HUES6 (cell line): Measurements from ENCODE around the gene RNU6-7.

Experiments used
- H3K27ac ChIP-seq: 2 replicates; pipeline ENCODE4 v1.7.0; 2013; ENCODE audit warnings: low read depth, mild to moderate bottlenecking, low read length, inconsistent platforms
- H3K27me3 ChIP-seq: 2 replicates; pipeline ENCODE4 v1.6.1; 2013; ENCODE audit warnings: low read length; ENCODE audit not compliant: control insufficient read depth, insufficient read depth
- H3K36me3 ChIP-seq: 2 replicates; pipeline ENCODE4 v1.6.1; 2013; ENCODE audit warnings: low read length; ENCODE audit not compliant: control insufficient read depth, insufficient read depth
- H3K4me1 ChIP-seq: 2 replicates; pipeline ENCODE4 v1.6.1; 2013; ENCODE audit warnings: low read length; ENCODE audit not compliant: control insufficient read depth, insufficient read depth
- H3K4me3 ChIP-seq: 2 replicates; pipeline ENCODE4 v1.5.1; 2013; ENCODE audit warnings: low read depth, low read length
- H3K9ac ChIP-seq: one replicate; pipeline ENCODE4 v1.6.1; 2013; ENCODE audit warnings: mild to moderate bottlenecking, low read length
- H3K9me3 ChIP-seq: 2 replicates; pipeline ENCODE4 v1.6.1; 2013; ENCODE audit warnings: low read depth, low read length; ENCODE audit not compliant: control insufficient read depth, insufficient read depth

Gene RNU6-7

DNA sequence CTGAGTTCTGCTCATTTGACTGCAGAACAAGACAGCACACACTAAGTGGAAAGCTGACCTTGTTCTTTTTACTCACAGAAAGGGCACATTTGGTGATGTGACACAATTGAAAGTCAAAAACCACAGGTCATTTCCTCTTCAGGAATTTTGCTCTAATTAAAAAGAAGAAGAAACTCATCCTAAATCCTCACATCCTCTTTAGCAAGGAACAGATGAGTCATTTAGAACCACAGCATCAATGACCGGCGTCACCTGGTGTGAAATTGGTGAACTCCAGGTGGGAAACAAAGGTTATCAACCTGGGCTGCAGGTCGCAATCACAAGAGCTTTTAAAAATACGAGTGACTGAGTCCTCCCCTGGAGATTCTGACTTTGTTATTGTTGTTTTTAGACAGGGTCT lies 4.1 kb downstream of the RNU6-7 start:
- Histone ChIP-seq H3K4me1 (peaks cover 4% of the 10 kb centered on the region; the same call in 1 of the 2 replicates), H3K27ac (no peak overlapping the region), H3K9me3 (no peaks in the 10 kb centered on the region), H3K9ac (no peak overlapping the region), H3K4me3 (no peak overlapping the region), H3K27me3 (no peaks in the 10 kb centered on the region), H3K36me3 (no peaks in the 10 kb centered on the region)

DNA sequence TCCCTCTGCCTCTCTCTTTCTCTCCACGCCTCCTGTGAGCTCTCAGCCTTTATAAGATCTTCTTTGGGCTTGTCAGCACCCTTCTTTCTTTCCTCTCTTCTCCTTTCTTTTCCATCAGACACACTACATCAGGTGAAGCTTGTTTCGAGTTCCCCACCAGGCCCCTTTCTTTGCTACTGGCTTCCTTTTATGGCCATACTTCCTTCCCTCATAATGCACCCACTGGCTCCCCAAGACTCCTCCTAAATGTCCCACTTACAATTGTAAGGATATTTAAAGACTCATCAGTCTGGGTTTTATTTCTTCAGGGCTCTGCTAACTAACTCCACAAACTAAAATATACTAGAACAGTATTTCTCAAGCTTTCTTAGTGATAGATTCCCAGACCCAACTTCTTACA lies 4.7 kb downstream of the RNU6-7 start:
- Histone ChIP-seq H3K27ac (no peak overlapping the region), H3K9ac (no peak overlapping the region), H3K9me3 (no peaks in the 10 kb centered on the region), H3K36me3 (no peaks in the 10 kb centered on the region), H3K27me3 (no peaks in the 10 kb centered on the region), H3K4me3 (no peak overlapping the region), H3K4me1 (peaks cover 4% of the 10 kb centered on the region; the same call in 1 of the 2 replicates)

DNA sequence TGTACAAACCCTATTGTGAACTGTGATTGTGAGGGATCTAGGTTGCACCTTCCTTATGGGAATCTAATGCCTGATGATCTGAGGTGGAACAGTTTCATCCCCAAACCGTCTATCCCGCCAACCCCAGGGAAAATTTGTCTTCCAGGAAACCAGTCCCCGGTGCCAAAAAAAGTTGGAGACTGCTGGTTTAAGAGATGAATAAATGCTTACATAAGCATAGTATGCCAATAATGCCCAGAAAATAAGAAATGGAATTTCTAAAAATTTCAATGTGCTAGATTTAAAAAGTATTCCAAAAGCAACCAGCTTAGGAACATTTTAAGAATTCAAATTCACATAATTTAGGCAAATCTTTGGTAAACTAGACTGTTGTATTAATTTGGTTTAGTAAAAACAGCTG lies 6.6 kb downstream of the RNU6-7 start:
- Histone ChIP-seq H3K4me3 (no peak overlapping the region), H3K36me3 (no peaks in the 10 kb centered on the region), H3K9me3 (no peaks in the 10 kb centered on the region), H3K9ac (no peak overlapping the region), H3K27ac (no peak overlapping the region), H3K27me3 (no peaks in the 10 kb centered on the region), H3K4me1 (peaks cover 4% of the 10 kb centered on the region; the same call in 1 of the 2 replicates)

DNA sequence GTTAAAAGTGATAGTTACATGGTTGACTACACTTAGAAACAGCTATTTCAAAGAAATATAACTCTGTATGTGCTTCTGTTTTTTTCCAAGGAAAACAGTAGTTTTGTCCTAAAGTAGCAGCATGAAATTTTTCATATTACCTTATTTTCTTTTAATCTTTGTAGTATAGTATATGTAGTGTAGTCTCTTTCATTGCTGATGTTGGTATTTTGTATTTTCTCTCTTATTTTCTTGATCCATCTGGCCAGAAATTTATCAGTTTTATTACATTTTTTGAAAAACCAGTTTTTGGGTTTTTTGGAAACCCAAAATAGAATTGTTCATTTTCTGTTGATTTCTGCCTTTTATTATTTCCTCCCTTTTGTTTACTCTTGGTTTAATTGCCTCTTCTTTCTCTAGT lies 7.6 kb downstream of the RNU6-7 start:
- Histone ChIP-seq H3K4me3 (no peak overlapping the region), H3K9me3 (no peaks in the 10 kb centered on the region), H3K36me3 (no peaks in the 10 kb centered on the region), H3K27ac (no peak overlapping the region), H3K4me1 (no peaks in the 10 kb centered on the region), H3K27me3 (no peaks in the 10 kb centered on the region), H3K9ac (no peak overlapping the region)

DNA sequence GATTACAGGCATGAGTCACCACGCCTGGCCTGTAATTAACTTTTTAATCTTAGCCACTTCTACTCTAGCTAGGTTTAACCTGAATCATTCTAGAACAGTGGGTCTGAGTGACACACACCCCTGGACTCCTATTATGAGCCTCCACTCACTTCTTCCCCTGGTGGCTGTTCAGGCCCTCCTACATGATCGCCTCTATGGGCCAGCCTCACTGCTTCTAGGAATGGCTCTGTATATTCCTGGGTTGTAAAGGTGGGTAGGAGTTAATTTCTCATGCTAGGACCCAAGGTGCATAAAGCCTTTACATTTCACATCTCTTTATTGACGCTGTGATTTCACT lies 9.2 kb downstream of the RNU6-7 start:
- no peaks in the 10 kb centered on the region for H3K36me3 ChIP-seq
- no peak overlapping the region for H3K9ac ChIP-seq
- H3K4me3 ChIP-seq = no peak overlapping the region
- H3K27ac ChIP-seq = no peak overlapping the region
- no peaks in the 10 kb centered on the region for H3K4me1 ChIP-seq
- H3K9me3 ChIP-seq = no peaks in the 10 kb centered on the region
- H3K27me3 ChIP-seq = no peaks in the 10 kb centered on the region

DNA sequence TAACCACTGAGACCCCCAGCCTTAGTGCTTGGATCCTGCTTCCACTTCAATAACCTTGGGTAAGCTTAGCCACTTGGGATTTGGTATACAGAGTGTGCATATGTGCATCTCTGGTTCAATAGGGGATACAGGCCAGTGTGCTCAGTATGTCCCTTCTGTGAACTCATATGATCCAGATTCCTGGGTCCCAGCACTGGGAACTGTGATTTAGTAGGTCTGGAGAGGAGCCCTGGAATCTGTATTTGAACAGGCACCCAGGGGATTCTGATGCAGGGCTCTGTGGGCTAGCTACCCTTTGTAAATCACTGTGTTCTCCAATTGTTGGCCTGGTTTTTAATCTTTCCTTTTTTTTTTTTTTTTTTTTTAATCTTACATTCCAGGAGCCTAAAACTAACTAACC lies 11.0 kb downstream of the RNU6-7 start:
- H3K36me3 ChIP-seq = no peaks in the 10 kb centered on the region
- no peaks in the 10 kb centered on the region for H3K9me3 ChIP-seq
- no peak overlapping the region for H3K4me3 ChIP-seq
- no peak overlapping the region for H3K27ac ChIP-seq
- no peak overlapping the region for H3K9ac ChIP-seq
- H3K4me1 ChIP-seq = no peaks in the 10 kb centered on the region
- no peaks in the 10 kb centered on the region for H3K27me3 ChIP-seq

DNA sequence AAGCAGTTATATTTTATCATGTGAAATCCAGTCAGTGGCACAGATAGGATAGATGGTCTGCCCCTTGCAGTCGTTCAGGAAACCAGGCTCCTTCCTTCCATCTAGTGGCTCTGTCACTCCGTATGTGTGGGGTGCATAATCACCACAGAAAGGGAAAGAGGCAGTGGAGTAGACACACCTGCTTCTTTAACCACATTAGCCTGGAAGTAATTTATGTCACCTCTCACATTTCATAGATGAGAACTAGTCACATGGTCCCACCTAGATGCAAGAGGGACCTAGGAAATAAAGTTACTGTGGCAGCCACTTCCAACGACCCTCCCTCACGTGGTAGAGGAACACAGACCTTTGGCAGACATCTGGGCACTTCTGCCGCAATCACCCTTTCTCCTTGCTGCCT lies 15.5 kb downstream of the RNU6-7 start:
- no peak overlapping the region for H3K9ac ChIP-seq
- H3K27ac ChIP-seq = no peak overlapping the region
- no peaks in the 10 kb centered on the region for H3K27me3 ChIP-seq
- no peak overlapping the region for H3K4me3 ChIP-seq
- H3K4me1 ChIP-seq = no peaks in the 10 kb centered on the region
- H3K9me3 ChIP-seq = no peaks in the 10 kb centered on the region
- no peaks in the 10 kb centered on the region for H3K36me3 ChIP-seq

DNA sequence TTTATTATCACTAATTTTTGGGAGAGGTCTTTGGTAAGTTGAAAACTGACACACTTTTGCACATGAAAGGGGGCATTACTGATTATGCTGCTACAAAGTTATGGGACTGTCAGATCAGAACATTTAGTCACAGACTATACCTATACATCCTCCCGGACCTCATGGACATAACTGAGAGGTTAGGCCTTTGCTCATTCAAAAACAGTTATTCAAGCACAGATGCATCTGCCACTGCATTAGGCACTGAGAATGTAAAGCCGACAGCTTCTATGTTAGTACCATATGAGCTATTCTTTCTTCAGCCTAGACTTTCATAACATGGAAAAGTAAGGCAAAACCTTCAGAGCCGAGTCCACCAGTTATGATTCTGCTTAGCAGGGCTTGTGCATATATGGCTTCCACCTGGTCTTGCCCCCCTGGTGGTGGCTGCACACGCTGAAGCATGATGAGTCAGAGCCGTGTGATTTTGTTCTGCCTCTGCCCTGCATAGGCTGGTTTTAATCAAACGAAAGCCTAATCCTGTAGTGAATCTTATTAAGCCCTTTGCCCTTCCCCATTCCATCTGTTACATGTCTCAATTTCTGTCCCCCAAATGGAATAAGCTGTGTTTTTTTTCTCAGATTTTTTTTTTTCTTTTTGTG lies 23.0 kb downstream of the RNU6-7 start:
- no peaks in the 10 kb centered on the region for H3K9me3 ChIP-seq
- H3K9ac ChIP-seq = no peak overlapping the region
- no peak overlapping the region for H3K27ac ChIP-seq
- H3K4me1 ChIP-seq = peaks cover 3% of the 10 kb centered on the region; the same call in 1 of the 2 replicates
- no peaks in the 10 kb centered on the region for H3K27me3 ChIP-seq
- H3K36me3 ChIP-seq = no peaks in the 10 kb centered on the region
- no peak overlapping the region for H3K4me3 ChIP-seq

DNA sequence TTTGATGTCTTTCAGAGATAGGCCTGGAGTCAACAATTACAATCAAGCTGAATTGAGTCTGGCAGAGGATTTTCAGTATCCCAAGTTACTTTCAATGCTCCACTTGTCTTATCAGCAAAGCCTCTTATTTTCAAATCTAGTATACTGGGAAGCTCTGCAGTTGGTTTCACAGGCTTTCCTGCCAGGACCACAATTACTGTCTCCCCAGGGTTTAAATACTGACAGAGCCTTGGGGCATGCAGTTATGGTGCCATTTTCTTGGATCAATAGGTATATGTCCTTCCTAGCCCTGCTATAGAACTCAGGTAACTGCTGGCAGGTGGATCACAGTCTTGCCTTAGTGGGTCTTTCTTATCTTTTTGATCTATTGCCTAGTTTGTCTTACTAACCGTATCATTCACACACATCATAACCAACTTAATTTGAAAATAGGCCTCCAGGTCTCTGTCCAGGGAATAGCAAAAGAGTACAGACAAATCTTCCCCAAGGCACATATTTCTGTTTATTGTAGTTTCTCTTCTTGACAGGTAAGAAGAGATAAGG lies 23.6 kb downstream of the RNU6-7 start:
- Histone ChIP-seq H3K36me3 (no peaks in the 10 kb centered on the region), H3K27ac (no peak overlapping the region), H3K27me3 (no peaks in the 10 kb centered on the region), H3K9me3 (no peaks in the 10 kb centered on the region), H3K4me3 (no peak overlapping the region), H3K9ac (no peak overlapping the region), H3K4me1 (peaks cover 3% of the 10 kb centered on the region; the same call in 1 of the 2 replicates)

DNA sequence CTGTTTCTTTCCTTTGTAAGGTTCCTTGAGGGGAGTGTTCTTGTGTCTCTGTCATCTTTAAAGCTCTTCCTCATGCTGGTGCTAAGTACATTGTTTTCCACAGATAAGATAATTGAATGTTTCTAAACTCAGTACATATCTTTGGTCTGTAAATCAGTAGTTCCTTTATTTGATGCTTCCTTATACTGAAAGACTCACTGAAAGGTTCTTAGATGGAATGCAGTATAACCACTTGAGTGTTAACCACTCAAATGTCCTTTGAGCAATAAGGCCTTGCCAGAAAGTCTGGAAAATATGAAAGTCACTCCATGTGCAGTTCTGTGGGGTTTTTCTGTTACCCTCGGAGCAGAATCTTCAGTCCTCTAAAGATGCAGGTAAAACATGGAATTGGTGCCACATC lies 24.2 kb downstream of the RNU6-7 start:
- Histone ChIP-seq H3K9ac (no peak overlapping the region), H3K4me3 (no peak overlapping the region), H3K27me3 (no peaks in the 10 kb centered on the region), H3K4me1 (peaks cover 3% of the 10 kb centered on the region; the same call in 1 of the 2 replicates), H3K27ac (no peak overlapping the region), H3K9me3 (no peaks in the 10 kb centered on the region), H3K36me3 (no peaks in the 10 kb centered on the region)

DNA sequence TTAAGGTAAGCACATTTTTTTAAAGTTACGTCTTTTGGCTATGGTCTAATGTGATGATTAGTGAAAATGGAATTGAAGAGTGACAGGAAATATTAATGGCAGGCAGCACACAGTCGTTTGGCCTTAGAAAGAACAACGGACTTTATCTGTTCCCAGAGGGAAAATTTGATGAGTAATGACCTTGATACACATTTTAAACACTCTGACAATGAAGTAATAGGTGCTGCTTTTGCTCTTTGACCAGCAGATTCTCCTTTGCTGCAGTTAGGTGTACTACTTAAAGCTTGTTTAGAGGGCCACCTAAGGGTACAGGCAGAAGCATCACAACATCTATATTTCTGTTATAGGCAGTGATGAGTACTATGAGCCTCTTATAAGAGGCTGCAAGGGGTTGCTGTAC lies 28.3 kb downstream of the RNU6-7 start:
- Histone ChIP-seq H3K27ac (no peak overlapping the region), H3K9ac (no peak overlapping the region), H3K9me3 (no peaks in the 10 kb centered on the region), H3K4me3 (no peak overlapping the region), H3K36me3 (no peaks in the 10 kb centered on the region), H3K27me3 (no peaks in the 10 kb centered on the region), H3K4me1 (no peaks in the 10 kb centered on the region)
